Measurements from ENCODE around the gene HEATR3.

HEATR3 gene

GRCh38 chr16:50152807-50153595 lies 87.2 kb downstream of the HEATR3 start, which contains the start of gene TENT4B:
Gene TENT4B, plus strand, starts transcription at chr16:50153306. Its CDS starts 316 bp downstream, at chr16:50153622.
- DNase-seq (ENCODE audit: low read depth) = peak; percentile 85

- DNase-seq (ENCODE audit: low read depth) = no peak
These were observed 88.0 kb downstream of the HEATR3 start for GRCh38 chr16:50153596-50154419.

- DNase-seq (ENCODE audit: low read depth) = peak; percentile 16
These were observed 88.7 kb downstream of the HEATR3 start for GRCh38 chr16:50154420-50154950.

GRCh38 chr16:50155925-50156324 lies 90.2 kb downstream of the HEATR3 start:
- no peak for DNase-seq (ENCODE audit: low read depth)

Data from amniotic epithelial cell (primary cell).